Endothelial cell of umbilical vein (primary cell): ENCODE measurements around the gene ATXN10.

Source experiments
- CTCF ChIP-seq, 2 donors: IDR thresholded peaks; 1 replicate in 1 of 2; 2 replicates in 1 of 2; pipeline ENCODE4 v1.5.1; 2011; ENCODE audit warnings: low read length in 2 of 2, mild to moderate bottlenecking in 2 of 2, moderate library complexity in 2 of 2, control low read depth in 1 of 2, inconsistent platforms in 1 of 2, low read depth in 1 of 2; ENCODE audit not compliant: insufficient read depth in 1 of 2; ENCODE audit errors: extremely low read depth in 1 of 2
- POLR2A ChIP-seq: IDR thresholded peaks from 2 replicates; pipeline ENCODE4 v1.6.1; 2012; ENCODE audit warnings: low read depth, mild to moderate bottlenecking, control low read depth, low read length
- POLR2AphosphoS5 ChIP-seq: IDR thresholded peaks from 2 replicates; pipeline ENCODE4 v1.6.1; 2012; ENCODE audit warnings: low read depth, mild to moderate bottlenecking, control low read depth, low read length, moderate library complexity; ENCODE audit not compliant: insufficient read depth

- no peak for TF ChIP-seq CTCF (IDR thresholded peaks at IDR 0.05; ENCODE audit: extremely low read depth in 1 of 2, insufficient read depth in 1 of 2, low read depth in 1 of 2, low read length in 2 of 2)
- no peak for TF ChIP-seq POLR2AphosphoS5
- no peak for TF ChIP-seq POLR2A
Observed at GRCh38 chr22:45812910-45813309, 141.3 kb downstream of the ATXN10 start.
